ENCODE data around the gene ACOXL.

The ACOXL gene

DNA sequence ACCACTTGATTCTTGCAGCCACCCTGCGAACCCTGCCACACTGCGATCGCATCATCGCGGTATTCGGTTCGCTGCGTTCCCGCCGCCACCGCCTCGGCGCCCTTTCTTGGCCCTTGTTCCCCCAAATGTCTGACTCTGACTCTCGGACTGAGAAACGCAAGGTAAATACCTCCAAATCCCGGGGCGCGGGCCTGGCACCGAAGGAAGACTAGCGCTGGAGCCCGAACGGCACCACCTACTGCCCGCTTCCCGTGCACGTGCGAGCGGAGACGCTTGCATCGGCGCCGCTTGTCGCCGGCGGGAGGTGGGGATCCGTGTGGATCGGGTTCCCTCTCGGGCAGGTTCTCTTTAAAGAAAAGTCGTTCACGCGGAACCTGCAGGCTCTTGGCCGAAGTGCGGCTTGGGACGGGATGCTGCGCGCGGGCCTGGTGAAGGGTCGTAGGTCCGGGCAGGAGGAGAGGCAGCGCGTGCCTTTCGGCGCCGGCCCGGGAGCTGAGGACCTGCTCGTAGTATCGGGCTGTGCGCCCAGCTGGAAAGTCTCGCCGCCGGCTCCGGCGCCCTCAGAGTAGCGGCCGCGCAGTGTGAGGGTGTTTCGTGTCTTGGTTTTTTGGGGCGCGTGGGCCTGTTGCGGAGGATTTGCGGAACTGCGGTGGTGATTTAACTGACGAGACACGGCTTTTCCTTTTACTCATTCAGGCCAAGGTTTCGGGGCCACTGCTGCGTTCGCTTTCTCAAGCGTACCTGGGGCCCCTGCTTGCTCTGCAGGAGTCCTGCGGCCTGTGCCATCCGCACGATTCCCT lies 388.9 kb downstream of the ACOXL start:
- DNase-seq, result peak; percentile 19

DNA sequence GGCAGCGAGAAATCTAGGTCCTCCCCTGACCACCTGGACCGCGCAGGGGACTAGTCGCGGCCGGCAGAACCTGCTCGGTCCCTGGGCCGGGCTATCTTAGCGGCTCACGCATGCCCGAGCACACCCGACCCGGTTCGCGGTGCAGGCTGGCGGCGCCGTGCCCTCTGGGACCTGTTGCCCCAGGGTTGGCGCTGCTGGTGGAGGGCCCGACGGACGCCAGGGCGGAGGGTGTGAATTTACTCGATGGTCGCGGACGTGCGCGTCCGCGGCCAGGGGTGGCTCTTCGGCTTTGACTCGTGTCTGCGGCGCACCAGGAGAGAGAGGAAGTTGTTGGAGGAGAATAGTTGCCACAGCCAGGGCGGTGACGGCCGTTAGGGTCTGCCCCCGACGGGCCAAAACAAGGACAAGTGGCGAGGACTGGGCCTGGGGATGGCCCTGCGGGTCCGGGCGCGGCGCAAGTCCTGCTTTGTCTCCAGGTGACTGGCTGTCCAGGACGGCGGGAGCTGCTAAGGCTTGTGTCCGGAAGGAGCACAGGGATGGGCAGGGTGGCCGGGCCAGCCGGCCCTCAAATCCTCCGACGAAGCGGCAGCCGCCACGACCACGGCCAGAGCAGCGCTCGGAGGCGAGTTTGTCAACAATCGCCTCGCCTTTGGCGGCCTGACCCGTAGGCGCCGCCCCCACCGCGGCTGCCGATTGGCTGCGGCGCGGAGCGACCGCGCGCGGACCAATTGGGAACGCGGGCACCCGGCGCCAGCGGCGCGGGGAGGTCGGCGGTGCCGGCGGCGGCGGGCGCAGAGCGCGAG lies 389.7 kb downstream of the ACOXL start:
- DNase-seq, result peak; percentile 82

GRCh38 chr2:111122631-111123421 lies 390.5 kb downstream of the ACOXL start:
- DNase-seq, result peak; percentile 38

GRCh38 chr2:111123751-111124150 lies 391.4 kb downstream of the ACOXL start:
- DNase-seq, result no peak

GRCh38 chr2:111126581-111126980 lies 394.2 kb downstream of the ACOXL start:
- DNase-seq, result no peak

DNA sequence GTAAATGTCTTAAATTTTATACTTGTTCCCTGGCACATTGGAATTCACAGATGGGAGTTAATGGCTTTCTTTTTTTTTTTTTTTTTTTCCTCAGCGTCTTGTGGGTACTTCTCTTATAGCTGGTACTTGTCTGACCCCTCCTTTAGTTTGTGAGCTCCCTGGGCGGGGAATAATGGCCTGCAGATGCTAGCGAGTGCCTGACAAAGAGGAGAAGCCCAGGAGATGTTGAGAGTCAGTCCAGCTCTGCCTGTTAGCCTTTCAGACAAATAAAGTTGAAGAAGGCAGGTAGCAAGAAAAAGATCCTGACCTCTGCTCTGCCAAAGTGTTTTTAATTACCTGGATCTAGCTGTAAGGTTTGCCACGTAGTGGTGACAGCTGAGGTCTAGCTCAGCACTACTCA lies 395.0 kb downstream of the ACOXL start:
- DNase-seq, result no peak

DNA sequence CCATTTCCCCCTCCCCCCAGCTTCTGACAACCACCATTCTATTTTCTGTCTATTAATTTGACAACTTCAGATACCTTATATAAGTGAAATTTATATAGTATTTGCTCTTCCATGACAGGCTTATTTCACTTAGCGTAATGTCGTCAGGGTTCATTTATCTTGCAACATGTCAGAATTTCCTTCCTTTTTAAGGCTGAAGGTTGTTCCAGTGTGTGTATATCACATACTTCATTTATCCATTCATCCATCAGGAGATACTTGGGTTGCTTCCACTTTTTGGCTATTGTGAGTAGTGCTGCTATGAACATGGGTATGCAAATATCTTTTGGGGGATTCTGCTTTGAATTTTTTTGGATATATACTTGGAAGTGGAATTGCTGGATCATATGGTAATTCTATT lies 395.7 kb downstream of the ACOXL start:
- DNase-seq, result no peak

- DNase-seq, result no peak
Observed at GRCh38 chr2:111133603-111134002, 401.2 kb downstream of the ACOXL start.

DNA sequence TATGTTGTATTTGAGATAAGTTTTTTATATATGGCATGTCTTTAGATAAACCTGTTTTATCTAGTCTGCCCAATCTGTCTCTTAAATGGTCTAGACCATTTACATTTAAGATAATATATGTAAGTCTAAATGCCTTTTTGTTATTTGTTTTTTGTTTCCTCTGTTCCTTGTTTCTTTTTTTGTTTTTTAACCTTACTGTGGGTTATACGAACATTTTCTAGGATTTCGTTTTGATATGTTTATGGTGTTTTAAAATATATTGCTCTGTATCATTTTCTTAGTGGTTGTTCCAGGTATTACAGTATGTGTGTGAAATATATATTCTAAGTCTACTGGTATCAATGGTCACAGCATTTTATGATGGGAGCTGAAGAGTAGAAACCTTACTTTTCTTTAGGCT lies 401.7 kb downstream of the ACOXL start:
- no peak for DNase-seq

GRCh38 chr2:111135237-111135909 lies 403.0 kb downstream of the ACOXL start:
- no peak for DNase-seq

DNA sequence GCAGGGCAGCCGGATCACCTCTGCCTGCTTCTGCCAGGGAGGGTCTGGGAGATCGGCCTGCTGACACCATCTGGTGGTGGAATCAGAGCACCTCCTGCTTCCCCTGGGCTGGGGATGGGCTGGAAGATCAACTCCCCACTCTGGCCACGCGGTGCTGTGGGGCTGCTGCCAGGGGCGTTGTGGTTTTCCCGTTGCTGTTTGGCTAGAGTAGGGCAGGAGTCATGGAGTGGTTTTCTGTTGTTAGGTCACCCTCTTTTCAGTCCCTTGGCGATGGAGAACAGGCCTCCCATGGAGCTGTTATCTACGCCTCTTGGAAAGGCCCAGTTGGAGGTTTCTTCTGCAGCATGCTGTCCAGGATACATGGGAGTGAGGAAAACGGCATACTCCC lies 403.5 kb downstream of the ACOXL start:
- no peak for DNase-seq

DNA sequence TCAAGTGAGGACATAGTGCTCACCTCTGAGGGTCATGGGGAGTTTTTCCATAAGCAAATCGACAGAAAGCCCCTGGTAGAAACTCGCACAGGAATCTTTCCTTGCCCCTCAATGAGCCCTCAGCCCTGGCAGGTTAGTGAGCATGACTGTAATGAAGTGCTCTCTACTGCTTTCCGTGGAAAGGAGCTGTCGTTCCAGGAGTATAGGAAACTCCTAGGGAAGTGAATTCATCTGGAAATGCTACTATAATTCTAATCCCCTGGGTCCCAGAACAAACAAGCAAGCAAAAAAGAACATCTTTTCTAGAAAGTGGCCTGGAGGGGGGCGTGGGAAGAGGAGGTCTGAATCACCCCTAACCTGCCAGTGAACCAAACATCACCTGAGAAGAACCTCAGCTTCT lies 406.5 kb downstream of the ACOXL start:
- DNase-seq, result no peak

DNA sequence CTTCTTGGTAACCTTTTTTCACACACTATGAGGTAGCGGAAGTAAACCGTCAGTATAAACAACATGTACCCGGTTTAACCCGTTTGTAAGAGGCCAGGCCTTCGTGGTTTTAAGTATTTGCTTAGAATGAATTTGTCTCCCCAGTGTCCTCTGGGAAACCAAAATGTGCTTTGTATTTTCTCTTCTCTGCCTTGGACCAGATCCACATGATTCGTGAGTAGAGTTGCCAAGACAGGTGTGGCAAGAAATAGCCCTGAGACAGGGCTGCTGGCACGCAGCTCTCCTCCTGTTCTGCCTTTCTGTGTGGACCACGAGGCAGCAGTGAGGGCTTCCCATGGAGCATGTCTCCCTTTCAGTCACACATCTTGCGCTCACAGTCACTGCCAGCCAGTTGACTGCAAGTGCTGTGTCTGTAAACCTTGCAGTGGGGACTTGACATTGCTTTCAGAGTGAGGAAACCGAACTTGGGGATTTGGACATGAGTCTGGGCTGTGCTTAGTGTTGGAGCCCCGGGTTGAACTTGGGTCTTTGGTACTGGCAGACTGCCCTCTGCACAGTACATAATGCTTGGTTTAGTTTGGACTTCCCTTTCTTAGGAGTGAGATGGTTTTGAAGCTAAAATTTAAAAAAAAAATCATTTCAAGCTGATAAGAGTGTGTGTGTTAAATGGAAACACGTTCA lies 407.4 kb downstream of the ACOXL start:
- DNase-seq, result no peak

- DNase-seq, result no peak
Observed at GRCh38 chr2:111140815-111141214, 408.4 kb downstream of the ACOXL start.

DNA sequence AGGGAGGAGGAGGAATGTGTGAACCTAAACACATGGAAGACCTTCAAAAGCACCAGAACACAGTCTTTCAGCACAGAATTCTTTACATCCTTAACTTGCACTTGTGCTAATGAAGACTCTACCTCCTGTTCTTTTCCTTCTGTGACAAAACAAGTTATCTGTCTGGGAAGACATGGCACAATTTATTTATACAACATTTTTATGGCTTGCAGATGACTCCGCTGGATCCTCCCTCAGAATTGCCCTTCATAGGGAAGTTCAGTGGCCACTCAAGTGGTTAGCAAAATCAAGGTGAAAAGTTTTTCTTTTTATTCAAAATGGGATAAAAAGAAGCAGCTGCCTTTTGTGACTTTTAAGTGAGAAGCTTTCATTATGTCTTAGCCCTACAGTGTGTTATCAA lies 409.7 kb downstream of the ACOXL start:
- DNase-seq, result no peak

DNA sequence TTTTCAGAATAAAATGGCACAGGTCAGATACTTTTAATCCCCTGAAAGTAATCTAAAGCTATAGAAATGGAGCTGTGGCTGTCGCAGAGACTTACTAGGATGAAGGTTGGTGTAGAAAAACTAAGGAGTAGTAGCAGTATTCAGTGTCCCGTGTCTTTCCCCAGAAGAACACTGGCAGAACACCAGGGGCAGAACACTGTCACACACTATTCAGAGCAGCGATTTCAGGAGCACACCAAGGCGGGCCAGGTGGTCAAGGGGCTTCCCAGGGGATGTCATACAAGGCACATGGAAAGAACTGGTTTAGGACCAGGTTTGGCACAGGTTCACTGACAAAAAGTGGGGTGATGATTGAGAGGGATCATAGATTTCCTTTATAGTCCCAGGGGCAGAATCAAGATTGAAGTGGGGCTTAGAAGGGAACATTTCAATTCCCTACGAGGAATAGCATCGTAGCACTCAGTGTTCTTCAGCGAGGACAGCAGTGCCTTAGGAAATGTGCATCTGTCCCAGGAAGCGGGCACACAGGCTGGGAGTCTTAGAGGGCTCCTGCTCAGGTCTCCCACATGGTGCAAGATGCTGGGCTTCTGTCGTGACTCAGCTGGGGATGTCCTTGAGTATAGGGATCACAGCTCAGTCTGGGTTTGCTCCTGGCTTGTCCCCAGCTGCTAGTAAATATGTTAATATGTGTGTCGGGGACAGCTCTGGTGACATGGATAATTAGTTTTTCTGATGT lies 410.9 kb downstream of the ACOXL start:
- no peak for DNase-seq

GRCh38 chr2:111143843-111144198 lies 411.4 kb downstream of the ACOXL start:
- DNase-seq, result no peak

DNA sequence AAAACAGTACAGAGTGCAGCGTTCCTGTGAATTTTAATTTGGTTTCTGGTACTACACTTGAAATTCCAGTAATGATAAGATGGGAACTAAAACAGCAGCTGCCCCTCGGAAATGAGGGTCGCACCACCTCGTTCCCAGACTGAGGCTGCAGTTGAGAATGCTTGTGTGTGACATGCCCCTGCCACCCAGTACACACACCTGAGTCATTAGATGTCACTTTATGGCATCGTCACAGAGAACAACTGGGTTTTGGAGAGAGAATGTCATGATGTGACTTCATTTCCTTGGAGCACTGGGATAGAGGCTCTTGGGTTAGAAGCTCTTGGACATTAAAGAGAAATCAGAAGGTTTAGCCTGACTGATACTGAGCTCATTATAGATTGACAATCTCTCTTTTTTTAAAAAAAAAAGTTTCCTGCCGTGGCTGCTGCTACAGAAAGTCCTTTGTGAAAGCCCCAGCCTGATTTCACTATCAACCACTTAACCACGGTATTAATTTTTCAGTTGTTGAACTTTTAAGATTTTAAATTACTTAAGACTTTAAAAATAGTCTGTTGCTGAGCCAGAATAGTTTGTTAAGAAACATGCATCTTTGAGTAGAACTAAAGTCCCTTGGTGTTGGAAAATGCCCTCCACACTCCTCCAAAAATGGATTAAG lies 412.9 kb downstream of the ACOXL start:
- DNase-seq, result no peak

DNA sequence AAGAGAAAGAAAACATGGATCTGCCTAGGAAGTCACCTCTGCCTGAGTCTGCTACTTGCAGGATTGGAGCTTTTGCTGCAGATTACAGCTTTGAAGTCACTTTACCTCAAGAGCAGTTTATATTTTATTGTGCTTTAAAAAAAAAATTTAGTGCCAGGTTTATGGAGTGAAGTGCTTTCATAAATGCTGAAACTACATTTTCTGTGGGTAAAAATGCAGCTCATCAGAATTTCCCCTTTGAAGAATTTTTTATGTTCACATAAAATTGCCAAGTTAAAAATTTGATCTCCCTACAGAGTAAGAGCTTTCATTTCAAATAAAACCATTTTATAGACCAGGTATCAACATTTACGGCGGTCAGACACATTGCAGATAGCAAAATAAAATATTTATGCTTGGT lies 413.6 kb downstream of the ACOXL start:
- no peak for DNase-seq

DNA sequence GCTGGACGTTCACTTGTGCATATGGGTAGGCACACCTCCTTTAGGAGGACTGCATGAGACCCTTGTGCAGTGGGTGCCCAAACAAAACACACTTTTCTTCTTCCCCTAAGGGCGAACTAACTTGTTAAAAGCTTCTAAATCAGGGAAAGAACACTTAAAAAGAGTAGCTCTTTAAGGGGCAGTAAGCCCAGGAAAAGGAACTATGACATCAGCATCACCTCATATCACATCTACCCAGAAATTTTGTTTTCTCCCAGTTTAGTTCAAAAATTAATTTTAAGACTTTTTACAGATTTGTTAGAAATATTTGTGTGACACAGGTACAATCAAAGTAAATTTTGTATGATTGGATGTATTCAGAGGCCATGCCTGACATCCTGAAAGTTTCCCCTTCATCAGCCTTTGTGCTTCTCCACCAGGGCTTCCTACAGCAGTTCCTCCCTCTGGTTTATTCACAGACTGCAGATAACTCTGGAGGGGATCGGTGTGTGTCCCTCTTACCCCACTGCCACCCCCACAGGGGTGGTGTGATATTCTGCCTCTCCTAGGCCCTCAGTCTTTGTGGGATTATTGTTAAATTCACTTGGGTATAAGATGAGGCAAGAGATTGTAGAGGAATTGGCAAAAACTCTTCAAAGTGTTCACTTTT lies 416.0 kb downstream of the ACOXL start:
- DNase-seq, result no peak

GRCh38 chr2:111148925-111149324 lies 416.6 kb downstream of the ACOXL start:
- no peak for DNase-seq

Measured in CD4-positive, alpha-beta T cell treated with Interferon gamma for 1 hour (primary cell).